ENCODE measurements around the gene CFB.
"Not testable (repeated sequence)": the region's sequence is repeated elsewhere in the genome, so short reads cannot be mapped to it uniquely, and the experiment has no call there.

Gene CFB

DNA sequence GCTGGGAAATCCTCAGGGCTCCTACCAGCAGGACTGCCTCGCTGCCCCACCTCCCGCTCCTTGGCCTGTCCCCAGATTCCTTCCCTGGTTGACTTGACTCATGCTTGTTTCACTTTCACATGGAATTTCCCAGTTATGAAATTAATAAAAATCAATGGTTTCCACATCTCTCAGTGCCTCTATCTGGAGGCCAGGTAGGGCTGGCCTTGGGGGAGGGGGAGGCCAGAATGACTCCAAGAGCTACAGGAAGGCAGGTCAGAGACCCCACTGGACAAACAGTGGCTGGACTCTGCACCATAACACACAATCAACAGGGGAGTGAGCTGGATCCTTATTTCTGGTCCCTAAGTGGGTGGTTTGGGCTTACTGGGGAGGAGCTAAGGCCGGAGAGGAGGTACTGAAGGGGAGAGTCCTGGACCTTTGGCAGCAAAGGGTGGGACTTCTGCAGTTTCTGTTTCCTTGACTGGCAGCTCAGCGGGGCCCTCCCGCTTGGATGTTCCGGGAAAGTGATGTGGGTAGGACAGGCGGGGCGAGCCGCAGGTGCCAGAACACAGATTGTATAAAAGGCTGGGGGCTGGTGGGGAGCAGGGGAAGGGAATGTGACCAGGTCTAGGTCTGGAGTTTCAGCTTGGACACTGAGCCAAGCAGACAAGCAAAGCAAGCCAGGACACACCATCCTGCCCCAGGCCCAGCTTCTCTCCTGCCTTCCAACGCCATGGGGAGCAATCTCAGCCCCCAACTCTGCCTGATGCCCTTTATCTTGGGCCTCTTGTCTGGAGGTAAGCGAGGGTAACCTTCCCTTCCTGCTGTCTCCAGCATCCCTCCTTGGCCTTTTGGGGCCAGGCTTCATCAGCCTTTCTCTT is at the start of gene CFB:
CFB (plus strand) TSS at position 589 of the 863 bp plus-strand sequence; CDS start at position 716, 127 bp downstream.
- peak; percentile 79 for DNase-seq (ENCODE audit: low read depth)

DNA sequence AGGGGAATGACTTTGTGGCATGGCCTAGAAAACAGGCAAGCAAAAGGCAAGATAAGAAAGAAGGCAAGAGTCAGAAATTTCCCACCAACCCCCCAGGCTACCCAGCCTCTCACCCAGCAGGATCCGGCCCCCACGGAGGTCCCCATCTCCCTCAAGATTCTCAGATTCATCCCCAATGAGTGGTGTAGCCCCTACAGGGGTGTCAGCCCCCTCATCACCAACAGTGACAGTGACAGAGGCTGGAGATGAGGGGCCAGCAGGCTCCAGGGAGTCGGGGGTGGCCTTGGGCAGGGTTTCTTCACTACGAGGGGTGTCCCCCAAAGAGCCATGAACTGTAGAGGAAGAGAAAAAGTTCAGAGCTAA is 49.4 kb upstream of the CFB start:
- DNase-seq (ENCODE audit: low read depth) = no peak

DNA sequence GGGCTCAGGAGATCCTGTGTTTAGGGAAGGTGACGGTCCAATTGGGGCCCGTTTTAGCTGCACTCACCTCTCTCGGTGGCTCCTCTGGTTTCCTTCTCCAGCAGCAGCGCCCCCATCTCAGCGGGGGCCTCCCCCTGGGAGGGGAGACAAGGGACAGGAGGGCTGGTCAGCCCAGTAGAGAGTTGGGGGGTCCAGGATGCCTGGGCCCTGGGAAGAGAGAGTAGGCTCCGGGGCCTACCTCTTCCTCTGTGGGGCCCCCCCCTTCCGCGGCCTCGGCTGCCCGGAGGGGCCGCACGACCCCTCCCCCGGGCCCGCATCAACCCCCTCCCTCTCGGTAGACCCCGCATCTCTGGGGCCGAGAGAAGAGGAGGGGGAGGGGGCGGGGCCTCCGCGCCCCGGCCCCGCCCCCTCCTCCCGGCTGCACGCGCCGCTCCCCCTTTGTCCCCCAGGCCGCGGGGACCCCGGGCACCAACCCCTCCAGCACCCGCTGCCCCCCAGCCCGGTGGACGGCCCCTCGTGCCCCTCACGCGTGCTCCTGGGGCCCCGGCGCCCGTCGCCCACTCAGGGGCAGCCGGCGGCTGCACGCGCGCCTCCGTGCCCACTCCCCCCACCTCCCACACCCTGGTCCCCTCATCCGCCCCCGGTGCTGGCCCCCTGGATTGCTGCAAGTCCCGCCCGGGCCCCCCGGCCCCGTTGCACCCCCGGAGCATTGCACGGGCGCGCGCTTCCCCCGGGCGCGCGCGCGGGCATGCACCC is 48.9 kb upstream of the CFB start:
- no peak for DNase-seq (ENCODE audit: low read depth)

DNA sequence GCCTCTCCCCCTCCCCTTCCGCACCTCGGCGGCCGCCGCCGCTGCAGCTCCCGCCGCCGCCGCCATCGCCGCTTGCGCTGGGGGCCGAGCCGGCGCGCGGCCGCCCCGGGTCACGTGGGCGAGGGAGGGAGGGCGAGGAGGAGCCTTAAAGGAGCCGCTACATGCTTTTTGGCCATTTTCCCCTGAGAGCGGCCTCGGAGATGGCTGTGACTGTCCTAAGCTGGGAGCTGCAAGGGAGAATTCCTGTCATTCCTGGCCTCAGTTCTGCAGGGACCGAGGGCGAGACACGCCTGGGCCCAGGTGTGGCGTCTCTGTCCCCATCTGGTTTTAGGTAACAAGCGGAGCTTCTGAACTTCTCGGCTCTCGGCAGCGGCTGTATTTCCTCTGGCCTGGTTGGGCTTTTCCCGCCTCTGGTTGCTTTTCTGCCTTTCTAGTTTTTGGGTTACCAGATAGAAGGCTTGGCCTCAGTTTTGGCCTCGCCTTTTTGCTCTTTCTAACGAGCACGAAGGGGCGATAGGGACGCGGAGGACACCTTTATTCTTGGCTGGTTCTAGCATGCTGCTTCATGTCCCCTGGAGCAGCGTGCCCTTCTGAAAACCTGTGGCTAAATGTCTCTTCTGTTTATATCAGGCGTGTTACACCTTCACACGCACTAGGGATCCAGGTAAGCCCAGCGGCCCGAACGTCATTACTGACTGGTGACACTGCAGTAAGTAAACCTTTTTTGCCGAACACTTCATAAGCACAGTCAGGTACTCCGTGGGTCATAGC is 48.1 kb upstream of the CFB start, which contains the start of gene EHMT2:
EHMT2 (minus strand) TSS at position 87 of the 771 bp plus-strand sequence; CDS start at position 66, 21 bp downstream.
- DNase-seq (ENCODE audit: low read depth) = peak; percentile 66

DNA sequence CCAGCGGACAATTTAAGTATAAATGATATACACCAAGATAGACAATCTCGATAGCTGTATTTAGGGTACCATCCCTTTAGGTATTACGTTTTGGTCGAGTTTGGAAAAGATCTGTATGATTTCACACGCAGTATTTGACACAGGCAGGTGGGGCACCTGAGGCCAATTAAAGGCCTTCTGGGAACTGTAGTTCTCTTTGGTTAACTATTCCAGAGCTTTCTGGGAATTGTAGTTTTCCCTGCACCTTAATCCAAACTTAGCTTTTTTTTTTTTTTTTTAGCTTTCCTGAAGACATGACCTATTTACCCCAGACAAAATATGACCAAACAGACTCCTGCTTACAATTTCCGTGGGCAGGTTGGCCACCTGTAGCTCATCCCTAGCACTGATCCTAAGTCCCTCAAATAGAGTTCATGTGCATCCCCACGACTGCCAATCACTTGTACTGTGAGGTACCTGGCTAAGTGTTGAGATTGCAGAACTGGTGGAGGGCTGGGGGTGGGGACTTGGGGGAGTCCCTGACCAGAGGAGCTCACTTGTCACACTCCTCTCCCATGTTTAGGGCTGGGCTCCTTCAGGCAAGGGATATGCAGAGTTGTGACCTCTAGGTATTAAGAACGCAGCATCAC is 47.4 kb upstream of the CFB start:
- peak; percentile 33 for DNase-seq (ENCODE audit: low read depth)

DNA sequence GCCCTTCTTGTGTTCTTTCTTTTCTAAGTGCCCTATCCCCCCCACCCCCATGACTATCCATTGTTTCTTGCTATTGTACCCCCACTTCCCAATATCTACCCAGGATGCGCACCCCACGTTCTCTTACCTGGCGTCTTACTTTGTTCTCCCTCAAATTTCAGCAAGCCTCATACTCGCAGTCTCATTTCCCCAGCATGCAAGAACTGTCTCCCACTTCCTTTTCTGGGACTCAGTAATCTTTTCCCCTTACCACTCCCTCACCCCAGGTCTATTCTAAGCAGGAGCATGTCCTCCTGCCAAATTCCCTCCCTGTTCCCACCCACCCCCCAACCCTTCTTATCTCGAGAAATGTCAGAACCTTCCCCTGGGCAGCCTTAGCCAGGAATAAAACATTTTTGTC is 46.7 kb upstream of the CFB start:
- no peak for DNase-seq (ENCODE audit: low read depth)

DNA sequence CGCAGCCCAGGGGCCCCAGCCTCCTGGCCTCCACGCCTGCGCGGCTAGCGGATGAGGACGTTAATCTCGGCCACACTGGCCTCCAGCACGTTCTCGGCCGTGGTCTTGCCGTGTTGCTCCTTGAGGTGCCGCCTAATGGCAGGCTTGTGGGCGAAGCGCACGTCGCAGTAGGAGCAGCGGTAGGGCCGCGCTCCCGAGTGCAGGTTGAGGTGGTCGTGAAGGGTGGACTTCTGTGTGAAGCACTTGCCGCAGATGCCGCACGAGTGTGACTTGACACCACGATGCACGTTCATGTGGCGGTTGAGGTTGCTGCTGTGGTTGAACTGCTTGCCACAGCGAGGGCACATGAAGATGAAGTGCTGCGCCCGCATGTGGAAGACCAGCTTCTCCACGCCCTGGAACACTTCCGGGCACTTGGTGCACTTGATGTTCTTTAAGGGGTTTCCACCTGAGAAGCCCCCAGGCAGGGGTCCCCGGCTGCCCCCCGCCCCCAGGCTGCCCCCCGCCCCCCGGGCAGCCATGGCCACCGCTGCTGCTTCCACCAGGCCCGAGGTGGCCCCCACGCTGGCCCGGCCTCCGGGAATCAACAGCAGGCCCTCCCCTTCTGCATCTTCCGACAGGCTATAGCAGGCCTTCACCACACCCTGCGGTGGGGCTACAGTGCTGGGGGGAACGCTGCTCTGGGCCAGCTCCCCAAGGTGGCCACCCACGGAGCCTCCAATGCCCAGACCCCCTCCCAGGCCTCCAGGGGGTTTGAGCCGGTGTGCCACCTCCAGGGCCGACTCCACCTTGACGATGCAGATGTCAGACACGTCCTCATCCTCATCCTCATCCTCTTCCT is 45.8 kb upstream of the CFB start:
- DNase-seq (ENCODE audit: low read depth) = no peak

DNA sequence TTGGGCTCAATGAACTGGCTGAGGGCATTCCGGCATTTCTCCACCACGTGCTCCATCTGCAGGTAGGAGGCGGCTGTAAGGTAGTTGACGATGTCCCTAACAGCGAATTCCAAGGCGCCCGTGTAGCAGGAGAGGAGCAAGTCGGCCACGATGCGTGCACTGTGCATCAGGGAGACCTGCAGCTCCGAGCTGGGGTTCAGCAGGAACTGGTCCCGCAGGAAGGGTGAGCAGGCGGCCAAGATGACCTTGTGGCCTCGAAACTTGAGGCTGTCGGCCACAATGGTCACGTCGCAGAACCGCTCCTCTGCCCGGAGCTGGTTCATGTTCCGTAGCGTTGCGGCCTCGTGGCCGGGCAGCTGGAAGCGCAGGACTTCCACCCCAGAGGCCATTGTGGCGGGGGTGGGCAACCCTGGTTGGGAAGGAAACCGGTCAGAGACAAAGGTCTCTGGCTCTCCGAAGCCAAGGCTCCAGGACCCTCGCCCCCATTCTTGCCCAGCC is 44.9 kb upstream of the CFB start:
- DNase-seq (ENCODE audit: low read depth) = no peak

DNA sequence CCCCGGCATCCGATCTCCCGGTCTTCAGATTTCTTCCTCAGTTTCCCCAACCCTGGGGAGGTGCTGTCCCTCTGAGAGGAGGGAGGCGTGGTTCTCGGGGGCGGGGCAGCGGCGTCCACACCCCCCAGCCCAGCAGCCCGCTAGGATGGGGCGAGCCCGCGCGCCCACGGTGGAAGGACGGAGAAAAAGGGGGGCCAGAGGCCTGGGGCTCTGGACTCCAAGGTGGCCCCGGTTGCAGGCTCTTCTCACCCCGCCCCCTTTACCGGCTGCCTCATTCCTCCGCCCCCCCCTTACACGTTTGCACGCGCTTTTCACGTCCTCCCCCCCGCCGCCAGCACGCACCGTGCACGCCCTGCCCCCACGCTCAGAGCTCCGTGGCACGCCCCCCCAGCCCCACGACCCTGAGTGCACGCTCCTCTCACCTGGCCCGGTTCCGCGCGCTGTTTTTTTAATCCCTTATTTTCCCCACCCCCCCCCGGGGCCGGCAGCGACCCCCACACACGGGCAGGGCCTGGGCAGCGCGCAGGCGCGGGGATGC is 44.4 kb upstream of the CFB start:
- no peak for DNase-seq (ENCODE audit: low read depth)

DNA sequence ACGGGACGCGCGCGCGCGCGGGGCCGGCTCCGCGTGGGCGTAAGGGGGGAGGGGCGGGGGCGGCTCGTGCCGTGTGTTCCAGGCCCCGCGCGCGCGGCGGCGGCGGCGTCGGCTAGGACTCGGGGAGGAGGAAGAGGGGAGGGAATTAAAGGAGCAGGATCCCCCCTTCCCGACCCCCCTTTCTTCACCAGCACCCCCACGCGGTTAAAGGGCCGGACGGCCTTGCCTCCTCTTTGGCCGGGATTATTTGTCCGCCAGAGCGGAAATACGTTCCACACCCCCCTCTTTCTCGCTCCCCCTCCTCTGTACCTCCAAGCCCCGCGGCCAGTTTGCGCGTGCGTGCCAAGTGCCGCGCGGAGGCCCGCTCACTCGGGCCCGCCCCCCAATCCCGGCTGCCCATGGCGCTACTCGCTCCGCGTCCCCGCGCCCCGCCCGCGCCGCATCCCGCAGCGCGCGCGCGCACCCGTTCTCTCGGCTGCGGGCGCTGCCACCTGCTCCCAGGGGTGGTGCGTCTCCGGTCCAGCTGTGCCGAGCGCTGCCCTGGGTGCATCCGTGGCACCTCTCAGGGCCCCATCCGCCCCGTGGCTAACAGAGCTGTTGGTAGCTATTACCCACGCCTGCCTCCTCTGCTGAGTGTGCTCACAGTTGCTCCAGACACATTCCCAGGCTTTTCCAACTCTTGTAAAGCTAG is 43.8 kb upstream of the CFB start, which contains the start of gene ZBTB12:
ZBTB12 (minus strand) TSS at position 134 of the 691 bp plus-strand sequence. CDS start 781 bp downstream, outside the sequence.
- DNase-seq (ENCODE audit: low read depth) = peak; percentile 95

DNA sequence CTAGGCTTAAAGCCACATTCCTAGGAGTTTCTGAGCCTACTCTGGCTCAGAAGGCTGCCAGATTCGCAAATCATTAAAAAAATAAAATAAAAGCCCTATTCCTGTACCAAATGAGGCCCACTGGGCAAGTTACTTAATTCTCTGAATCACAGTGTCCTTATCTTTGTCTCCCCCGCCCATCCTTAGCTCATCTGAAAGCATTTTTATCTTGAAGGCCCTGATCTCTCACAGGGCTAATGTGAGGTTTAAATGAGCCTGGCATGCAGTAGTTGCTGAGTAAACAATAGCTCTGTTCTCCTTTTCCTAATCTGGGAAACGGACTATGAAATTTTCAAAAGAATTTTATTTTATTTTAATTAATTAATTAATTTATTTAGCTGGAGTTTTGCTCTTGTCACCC is 41.9 kb upstream of the CFB start:
- no peak for DNase-seq (ENCODE audit: low read depth)

DNA sequence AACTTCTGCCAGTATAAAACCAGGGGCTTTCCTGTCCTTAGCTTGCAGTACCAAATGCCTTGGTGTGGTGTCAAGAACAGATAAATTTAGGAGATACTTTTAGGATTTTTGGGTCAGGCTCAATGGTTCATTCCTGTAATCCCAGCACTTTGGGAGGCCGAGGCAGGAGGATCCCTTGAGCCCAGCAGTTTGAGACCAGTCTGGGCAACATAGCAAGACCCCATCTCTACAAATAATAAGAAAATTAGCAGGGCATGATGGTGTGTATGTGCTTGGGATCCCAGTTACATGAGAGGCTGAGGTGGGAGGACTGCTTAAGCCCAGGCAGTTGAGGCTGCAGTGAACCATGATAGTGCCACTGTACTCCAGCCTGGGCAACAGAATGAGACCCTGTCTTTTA is 40.9 kb upstream of the CFB start:
- DNase-seq (ENCODE audit: low read depth) = no peak

DNA sequence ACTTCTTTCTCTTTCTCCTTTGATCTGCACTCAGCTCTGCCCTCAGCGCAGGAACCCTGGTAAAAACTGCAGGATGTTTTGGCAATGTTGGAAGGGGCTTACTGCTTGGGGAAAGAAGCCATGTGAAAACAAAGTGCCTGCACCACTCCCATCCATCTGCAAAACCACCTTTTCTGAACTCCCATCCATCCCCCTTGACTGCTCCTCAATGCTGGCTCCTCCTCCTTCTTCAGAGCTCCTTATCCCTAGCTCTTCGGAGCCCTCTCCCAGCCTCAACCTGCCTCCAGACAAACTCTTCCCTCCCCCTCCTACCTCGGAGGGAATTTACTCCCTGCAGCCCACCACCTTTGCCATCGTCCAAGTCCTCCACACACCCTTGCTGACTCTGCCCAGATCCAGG is 39.8 kb upstream of the CFB start:
- DNase-seq (ENCODE audit: low read depth) = no peak

DNA sequence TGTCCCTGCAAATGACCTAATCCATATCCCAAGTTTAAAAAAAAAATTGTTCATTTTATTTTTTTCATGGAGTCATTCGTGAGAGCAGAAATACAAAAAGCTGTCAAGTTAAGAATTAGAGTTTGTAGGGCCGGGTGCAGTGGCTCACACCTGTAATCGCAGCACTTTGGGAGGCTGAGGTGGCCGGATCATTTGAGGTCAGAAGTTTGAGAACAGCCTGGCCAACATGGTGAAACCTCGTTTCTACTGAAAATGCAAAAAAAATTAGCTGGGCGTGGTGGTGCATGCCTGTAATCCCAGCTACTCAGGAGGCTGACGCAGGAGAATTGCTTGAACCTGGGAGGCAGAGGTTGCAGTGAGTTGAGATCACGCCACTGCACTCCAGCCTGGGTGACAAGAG is 39.2 kb upstream of the CFB start:
- not testable (repeated sequence) for DNase-seq (ENCODE audit: low read depth)

DNA sequence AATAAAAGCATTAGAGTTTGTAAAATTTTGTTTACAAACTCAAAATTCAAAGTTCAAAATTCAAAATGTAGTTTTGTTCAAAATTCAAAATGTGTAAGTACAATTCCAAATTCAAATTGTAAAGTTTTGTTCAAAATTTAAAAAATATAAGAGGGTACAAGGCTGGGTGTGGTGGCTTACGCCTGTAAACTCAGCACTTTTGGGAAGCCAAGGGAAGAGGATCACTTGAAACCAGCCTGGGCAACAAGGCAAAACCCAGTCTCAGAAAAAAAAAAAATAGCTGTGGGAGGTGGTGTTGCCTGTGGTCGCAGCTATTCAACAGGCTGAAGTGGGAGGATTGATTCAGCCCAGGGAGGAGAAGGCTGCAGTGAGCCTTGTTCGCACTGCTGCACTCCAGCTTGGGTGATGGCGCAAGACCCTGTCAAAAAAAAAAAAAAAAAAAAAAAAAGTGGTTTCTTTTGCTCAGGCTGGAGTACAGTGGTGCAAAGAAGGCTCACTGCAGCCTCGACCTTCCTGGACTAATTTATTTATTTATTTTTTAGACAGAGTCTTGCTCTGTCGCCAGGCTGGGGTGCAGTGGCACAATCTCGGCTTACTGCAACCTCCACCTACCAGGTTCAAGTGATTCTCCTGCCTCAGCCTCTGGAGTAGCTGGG is 38.6 kb upstream of the CFB start:
- DNase-seq (ENCODE audit: low read depth) = no peak

DNA sequence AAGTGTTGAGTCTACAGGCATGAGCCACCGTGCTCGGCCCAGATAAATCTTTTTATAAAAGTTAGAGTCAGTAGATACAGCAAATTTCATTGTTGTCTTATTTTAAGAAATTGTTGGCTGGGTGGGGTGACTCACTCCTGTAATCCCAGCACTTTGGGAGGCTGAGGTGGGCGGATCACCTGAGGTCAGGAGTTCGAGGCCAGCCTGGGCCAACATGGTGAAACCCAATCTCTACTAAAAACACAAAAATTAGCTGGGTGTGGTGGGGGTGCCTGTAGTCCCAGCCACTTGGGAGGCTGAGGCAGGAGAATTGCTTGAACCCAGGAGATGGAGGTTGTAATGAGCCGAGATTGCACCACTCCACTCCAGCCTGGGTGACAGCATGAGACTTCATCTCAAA is 37.6 kb upstream of the CFB start:
- DNase-seq (ENCODE audit: low read depth) = not testable (repeated sequence)

DNA sequence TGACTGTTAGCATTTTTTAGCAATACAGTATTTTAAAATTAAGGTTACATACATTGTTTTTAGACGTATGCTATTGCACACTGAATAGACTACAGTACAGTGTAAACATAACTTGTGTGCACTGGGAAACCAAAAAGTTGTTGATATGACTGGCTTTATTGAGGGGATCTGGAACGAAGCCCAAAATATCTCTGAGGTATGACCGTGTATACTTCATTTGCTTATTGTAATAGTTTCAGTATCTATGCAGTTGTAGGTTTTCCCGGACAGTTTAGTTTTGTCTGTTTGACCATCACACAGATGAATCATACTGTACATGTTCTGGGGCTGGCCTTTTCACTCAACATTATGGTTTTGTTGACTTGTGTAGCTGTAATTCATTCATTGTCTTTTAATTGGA is 37.1 kb upstream of the CFB start:
- no peak for DNase-seq (ENCODE audit: low read depth)

DNA sequence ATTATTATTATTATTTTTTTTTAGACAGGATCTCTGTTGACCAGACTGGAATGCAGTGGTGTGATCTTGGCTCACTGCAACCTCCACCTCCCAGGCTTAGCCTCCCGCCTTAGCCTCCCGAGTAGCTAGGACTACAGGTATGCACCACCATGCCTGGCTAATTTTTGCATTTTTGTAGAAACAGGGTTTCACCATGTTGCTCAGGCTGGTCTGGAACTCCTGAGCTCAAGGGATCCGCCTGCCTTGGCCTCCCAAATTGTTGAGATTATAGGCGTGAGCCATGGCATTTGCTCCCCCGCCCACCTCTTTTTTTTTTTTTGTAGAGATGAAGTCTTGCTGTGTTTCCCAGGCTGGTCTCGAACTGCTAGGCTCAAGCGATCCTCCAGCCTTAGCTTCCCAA is 36.6 kb upstream of the CFB start:
- not testable (repeated sequence) for DNase-seq (ENCODE audit: low read depth)

Data from HS-27A (cell line).